Lung (tissue), 12 donors: Measurements from ENCODE around the gene QRFP. TPM values are rescaled to one million over a fixed set of nuclear protein-coding genes. Genes with fewer than 3 reads are reported as not detected.

Experiments
- ATAC-seq: fragments of 200-7000 bp; cut with Tn5 transposase; one replicate; pipeline ENCODE4 v1.9.1; 2020; ENCODE audit warnings: moderate number of reproducible peaks; ENCODE audit not compliant: insufficient read depth, low FRiP score
- DNase-seq, 3 donors: peaks; one replicate each; pipeline ENCODE4 v3.0.0-alpha.2; 2013 to 2017
- H3K27ac ChIP-seq, 2 donors: one replicate each; pipeline ENCODE4 v1.5.1; 2013; ENCODE audit warnings: mild to moderate bottlenecking in 2 of 2, moderate library complexity in 2 of 2, control low read depth in 1 of 2, inconsistent platforms in 1 of 2, low read depth in 1 of 2, low read length in 1 of 2
- H3K27me3 ChIP-seq, 3 donors: one replicate each; pipeline ENCODE4 v1.5.1; 2013; ENCODE audit warnings: low read length in 2 of 3; ENCODE audit not compliant: control insufficient read depth in 3 of 3, insufficient read depth in 3 of 3
- H3K36me3 ChIP-seq, 4 donors: one replicate each; pipeline ENCODE4 v1.5.1; 2013; ENCODE audit warnings: low read length in 4 of 4, mild to moderate bottlenecking in 1 of 4, moderate library complexity in 1 of 4; ENCODE audit not compliant: control insufficient read depth in 4 of 4, insufficient read depth in 4 of 4
- H3K4me1 ChIP-seq, 5 donors: one replicate each; pipeline ENCODE4 v1.5.1; 2013; ENCODE audit warnings: low read length in 5 of 5, mild to moderate bottlenecking in 2 of 5, moderate library complexity in 1 of 5; ENCODE audit not compliant: control insufficient read depth in 5 of 5, insufficient read depth in 5 of 5
- H3K4me3 ChIP-seq: one replicate; pipeline ENCODE4 v1.5.1; 2013; ENCODE audit warnings: mild to moderate bottlenecking, control low read depth, moderate library complexity
- H3K9ac ChIP-seq, 2 donors: one replicate each; pipeline ENCODE4 v1.5.1; 2013; ENCODE audit warnings: low read length in 2 of 2, control low read depth in 1 of 2; ENCODE audit not compliant: insufficient read depth in 1 of 2
- H3K9me3 ChIP-seq, 4 donors: one replicate each; pipeline ENCODE4 v1.5.1; 2013; ENCODE audit warnings: low read length in 3 of 4, mild to moderate bottlenecking in 1 of 4, moderate library complexity in 1 of 4; ENCODE audit not compliant: control insufficient read depth in 4 of 4, insufficient read depth in 3 of 4
- WGBS, 2 donors: extraction: QIAGEN DNeasy Blood & Tissue Kit; methylation state at CpG; one replicate each; pipeline ENCODE4 v1.1.7; 2013; 5-methylcytosine and 5-hydroxymethylcytosine counted together
- polyA plus RNA-seq, 2 donors: library from polyadenylated mRNA; stranded (reverse); fragments of 200-250 nt; gene quantifications; one replicate each; pipeline ENCODE4 v1.2.1, GENCODE V29; 2013
- total RNA-seq, 2 donors: library from RNA; depleted of rRNA in 1 of 2; stranded (reverse); fragments of >200 nt in 1 of 2; gene quantifications; one replicate each; pipeline ENCODE4 v1.2.1, GENCODE V29; 2014 to 2021
- TF ChIP-seq, protein P1 (sequence below): IDR thresholded peaks from 2 replicates; pipeline ENCODE4 v1.5.1; 2012; ENCODE audit warnings: mild to moderate bottlenecking; ENCODE audit errors: control extremely low read depth, extremely low read depth
- donor health status: control.
- donor health status: control.
- donor health status: Bipolar disorder and iron deficiency.
- donor health status: healthy.
- donor health status: DM: yes; HTN: yes; CAD: no.

QRFP gene
- total and polyA plus RNA-seq, 4 donors = 0.13 to 0.16 TPM; not detected in 2

DNA sequence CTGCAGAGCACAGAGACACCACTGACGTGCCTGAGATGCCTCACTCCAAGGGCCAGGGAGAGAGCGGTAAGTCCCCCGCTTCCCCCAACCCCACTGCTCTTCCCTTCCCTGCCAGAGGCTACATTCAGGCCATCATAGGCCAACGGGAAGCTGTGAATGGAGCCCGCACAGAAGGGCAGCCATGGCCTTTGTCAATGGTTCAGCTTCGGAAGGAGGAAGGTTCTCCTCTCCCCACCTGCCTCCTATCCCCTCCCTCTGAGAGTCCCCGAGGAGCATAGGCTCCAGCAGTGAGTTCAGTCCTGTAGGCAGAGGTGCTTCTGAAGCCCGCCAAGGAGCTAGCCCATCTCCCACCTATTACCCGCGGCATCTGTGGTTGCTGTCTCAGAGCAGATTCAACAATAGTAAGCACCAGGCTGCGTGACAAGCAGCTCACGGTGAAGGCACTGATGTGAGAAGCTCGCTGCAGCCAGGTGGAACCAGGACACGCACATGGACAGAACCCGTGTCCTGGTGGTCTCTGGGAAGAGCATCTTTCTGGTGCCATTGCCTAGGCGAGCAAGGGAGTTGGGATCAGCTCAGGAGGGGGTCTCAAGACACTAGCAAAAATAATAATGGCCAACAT, 15.9 kb downstream of the QRFP start:
- Histone ChIP-seq H3K9ac (no peak overlapping the region), H3K36me3 (peaks cover 11 to 60% (median 16%) of the 10 kb centered on the region in 4 donors), H3K4me3 (no peak overlapping the region), H3K27me3 (no peaks in the 10 kb centered on the region), H3K4me1 (no peaks in the 10 kb centered on the region), H3K9me3 (no peaks in the 10 kb centered on the region), H3K27ac (no peak overlapping the region)
- ATAC-seq = no peak
- TF ChIP-seq, protein P1, sequence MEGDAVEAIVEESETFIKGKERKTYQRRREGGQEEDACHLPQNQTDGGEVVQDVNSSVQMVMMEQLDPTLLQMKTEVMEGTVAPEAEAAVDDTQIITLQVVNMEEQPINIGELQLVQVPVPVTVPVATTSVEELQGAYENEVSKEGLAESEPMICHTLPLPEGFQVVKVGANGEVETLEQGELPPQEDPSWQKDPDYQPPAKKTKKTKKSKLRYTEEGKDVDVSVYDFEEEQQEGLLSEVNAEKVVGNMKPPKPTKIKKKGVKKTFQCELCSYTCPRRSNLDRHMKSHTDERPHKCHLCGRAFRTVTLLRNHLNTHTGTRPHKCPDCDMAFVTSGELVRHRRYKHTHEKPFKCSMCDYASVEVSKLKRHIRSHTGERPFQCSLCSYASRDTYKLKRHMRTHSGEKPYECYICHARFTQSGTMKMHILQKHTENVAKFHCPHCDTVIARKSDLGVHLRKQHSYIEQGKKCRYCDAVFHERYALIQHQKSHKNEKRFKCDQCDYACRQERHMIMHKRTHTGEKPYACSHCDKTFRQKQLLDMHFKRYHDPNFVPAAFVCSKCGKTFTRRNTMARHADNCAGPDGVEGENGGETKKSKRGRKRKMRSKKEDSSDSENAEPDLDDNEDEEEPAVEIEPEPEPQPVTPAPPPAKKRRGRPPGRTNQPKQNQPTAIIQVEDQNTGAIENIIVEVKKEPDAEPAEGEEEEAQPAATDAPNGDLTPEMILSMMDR = no peak
- 96 to 99% methylated on average over 15 to 16 of the region's 16 CpGs for WGBS, 2 donors
- no peak for DNase-seq

DNA sequence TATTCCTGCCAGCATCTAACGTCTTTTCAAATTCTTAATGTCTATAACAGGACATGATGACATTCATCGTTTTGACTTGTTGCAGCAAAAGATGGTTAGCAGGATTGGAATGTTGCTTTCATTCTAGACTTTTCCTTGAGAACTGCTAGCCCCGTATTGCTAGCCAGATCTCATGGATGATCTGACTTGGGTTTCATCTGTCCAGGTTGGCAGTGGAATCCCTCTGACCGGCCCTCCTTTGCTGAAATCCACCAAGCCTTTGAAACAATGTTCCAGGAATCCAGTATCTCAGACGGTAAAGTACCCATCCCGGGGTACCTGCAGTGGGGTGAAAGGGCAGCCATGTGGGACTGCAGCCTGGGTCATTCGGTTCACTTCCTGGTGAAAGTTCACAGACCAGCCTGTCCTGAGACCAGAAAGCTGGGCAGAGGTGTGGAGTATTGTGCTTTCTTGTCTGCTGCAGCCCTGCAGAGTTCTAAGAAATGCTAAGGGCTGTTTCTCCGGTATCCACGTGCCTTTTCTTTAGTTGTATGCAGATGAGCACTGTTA, 16.7 kb downstream of the QRFP start:
- Histone ChIP-seq H3K4me1 (no peaks in the 10 kb centered on the region), H3K9ac (no peak overlapping the region), H3K27ac (no peak overlapping the region), H3K36me3 (peaks cover 4 to 57% (median 16%) of the 10 kb centered on the region in 4 donors), H3K9me3 (no peaks in the 10 kb centered on the region), H3K4me3 (no peak overlapping the region), H3K27me3 (no peaks in the 10 kb centered on the region)
- ATAC-seq (no peak), DNase-seq (no peak)
- TF ChIP-seq, protein P1 = no peak
- 95 to 97% methylated on average over 9 of the region's 9 CpGs for WGBS, 2 donors

DNA sequence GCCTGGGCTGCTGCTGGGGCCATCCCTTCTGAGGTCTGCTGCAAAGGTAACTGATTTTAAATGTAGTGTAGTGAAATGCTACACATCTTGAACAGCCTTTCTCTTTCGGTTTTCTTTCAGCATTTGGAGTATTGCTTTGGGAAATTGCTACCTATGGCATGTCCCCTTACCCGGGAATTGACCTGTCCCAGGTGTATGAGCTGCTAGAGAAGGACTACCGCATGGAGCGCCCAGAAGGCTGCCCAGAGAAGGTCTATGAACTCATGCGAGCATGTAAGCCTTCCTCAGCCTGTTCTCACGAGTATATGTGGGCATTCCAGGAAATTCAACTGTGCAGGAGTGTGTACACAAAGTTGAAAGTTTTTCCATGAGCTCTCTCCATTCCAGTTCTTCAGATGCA, 18.3 kb downstream of the QRFP start:
- H3K4me1 ChIP-seq = no peaks in the 10 kb centered on the region
- no peak for DNase-seq
- TF ChIP-seq, protein P1 = no peak
- no peaks in the 10 kb centered on the region for H3K9me3 ChIP-seq
- H3K27ac ChIP-seq = no peak overlapping the region
- no peak overlapping the region for H3K4me3 ChIP-seq
- no peaks in the 10 kb centered on the region for H3K27me3 ChIP-seq
- H3K9ac ChIP-seq = no peak overlapping the region
- ATAC-seq = no peak
- peaks cover 4 to 57% (median 23%) of the 10 kb centered on the region in 4 donors for H3K36me3 ChIP-seq
- WGBS, 2 donors = 94% methylated on average over 6 of the region's 6 CpGs
